ENCODE results near the gene CYP8B1. TPM values are rescaled to one million over a fixed set of nuclear protein-coding genes. Genes with fewer than 3 reads are reported as not detected.

The CYP8B1 gene, protein sequence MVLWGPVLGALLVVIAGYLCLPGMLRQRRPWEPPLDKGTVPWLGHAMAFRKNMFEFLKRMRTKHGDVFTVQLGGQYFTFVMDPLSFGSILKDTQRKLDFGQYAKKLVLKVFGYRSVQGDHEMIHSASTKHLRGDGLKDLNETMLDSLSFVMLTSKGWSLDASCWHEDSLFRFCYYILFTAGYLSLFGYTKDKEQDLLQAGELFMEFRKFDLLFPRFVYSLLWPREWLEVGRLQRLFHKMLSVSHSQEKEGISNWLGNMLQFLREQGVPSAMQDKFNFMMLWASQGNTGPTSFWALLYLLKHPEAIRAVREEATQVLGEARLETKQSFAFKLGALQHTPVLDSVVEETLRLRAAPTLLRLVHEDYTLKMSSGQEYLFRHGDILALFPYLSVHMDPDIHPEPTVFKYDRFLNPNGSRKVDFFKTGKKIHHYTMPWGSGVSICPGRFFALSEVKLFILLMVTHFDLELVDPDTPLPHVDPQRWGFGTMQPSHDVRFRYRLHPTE
- total RNA-seq (2014; rRNA removed; shearing (Covaris generic)) = not detected in 2 replicates

DNA sequence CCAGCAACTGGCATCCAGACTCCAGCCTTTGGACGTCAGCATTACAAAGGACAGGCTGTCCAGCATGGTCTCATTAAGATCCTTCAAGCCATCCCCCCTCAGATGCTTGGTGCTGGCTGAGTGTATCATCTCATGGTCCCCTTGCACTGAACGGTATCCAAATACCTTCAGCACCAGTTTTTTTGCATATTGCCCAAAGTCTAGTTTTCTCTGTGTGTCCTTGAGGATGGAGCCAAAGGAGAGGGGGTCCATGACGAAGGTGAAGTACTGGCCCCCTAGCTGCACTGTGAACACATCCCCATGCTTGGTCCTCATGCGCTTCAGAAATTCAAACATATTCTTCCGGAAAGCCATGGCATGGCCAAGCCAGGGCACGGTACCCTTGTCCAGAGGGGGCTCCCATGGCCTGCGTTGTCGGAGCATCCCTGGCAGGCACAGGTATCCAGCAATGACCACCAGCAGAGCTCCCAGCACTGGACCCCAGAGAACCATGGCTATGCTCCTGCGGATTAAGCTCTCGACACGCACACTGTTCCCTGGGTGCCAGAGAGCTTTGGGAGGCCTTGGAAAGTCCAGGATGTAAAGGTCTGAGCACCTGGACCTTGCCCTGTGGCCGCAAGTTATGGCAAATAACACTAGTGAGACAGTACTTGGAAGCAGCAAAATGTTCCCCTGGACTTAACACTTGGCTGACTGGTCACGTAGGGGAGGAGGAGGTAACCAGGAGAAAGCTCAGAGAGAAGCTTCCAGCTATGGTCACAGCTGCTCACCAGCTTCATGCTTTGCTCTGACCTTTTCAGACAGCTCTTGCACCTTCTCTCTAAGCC lies at the start of gene CYP8B1:
CYP8B1 (minus strand) TSS at position 555 of the 827 bp plus-strand sequence; CDS start at position 492, 63 bp downstream.
- DNase-seq (ENCODE audit: low read depth) = no peak

GRCh38 chr3:42923606-42924005 lies 47.9 kb upstream of the CYP8B1 start:
- DNase-seq (ENCODE audit: low read depth) = no peak

- DNase-seq (ENCODE audit: low read depth) = no peak
Measured at GRCh38 chr3:42914771-42915515, 39.3 kb upstream of the CYP8B1 start.

- DNase-seq (ENCODE audit: low read depth) = no peak
Measured at GRCh38 chr3:42911551-42911950, 35.9 kb upstream of the CYP8B1 start.

DNA sequence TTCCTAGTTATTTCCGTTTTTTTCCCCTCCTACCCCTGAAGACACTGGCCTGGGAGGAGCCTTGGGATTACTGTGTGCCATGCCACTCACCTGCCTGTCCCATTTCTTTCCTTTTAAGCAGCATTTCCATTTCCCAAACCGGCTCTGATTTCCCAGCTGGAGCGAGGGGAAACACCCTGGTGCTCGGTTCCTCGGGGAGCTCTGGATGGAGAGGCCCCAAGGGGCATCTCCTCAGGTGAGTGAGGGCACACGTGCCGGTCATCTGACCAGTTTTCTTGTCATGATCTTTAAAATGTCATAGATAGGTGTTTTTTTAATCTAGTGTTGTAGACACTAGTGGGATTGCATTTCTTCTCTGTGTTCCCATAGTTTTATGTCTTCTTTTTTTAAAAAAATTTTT lies 33.0 kb upstream of the CYP8B1 start:
- DNase-seq (ENCODE audit: low read depth) = no peak

- DNase-seq (ENCODE audit: low read depth) = no peak
Measured at GRCh38 chr3:42906848-42907183, 31.1 kb upstream of the CYP8B1 start.

GRCh38 chr3:42906070-42906847 lies 30.6 kb upstream of the CYP8B1 start, which contains the start of gene ZNF662:
ZNF662 (plus strand) TSS chr3:42906142; CDS start chr3:42908115, 1,973 bp downstream.
- peak; percentile 27 for DNase-seq (ENCODE audit: low read depth)

- no peak for DNase-seq (ENCODE audit: low read depth)
Measured at GRCh38 chr3:42905740-42906069, 30.0 kb upstream of the CYP8B1 start.

GRCh38 chr3:42904076-42904475 lies 28.4 kb upstream of the CYP8B1 start:
- no peak for DNase-seq (ENCODE audit: low read depth)

DNA sequence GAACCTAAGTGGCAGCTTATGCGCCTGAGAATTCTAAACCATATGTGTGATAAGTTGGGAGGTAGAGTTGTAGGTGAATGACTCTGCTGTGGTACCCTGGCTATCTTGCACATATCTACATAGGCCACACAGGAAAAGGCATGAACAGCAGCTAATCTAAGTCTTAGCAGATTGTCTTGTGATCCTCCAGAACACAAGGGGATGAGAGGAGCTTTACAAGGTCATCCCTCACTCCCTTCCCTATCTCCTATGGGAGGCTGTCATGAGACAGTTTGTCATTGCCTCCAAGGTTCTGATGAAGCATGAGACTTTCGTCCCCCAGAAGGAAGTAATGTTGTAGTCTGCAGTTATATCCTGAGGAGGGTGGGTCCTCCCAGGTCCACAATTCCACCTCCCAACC lies 26.6 kb upstream of the CYP8B1 start:
- no peak for DNase-seq (ENCODE audit: low read depth)

DNA sequence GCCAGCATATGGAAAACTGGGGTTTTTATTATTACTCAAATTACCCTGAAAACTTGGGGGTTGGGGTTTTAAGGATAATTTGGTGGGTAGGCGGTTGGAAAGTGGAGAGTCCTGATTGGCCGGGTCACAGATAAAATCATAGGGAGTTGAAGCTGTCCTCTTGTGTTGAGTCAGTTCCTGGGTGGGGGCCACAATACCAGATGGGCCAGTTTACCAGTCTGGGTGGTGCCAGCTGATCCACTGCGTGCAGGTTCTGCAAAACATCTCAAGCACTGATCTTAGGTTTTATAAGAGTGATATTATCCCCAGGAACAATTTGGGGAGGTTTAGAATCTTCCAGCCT lies 25.4 kb upstream of the CYP8B1 start:
- peak; percentile 50 for DNase-seq (ENCODE audit: low read depth)

DNA sequence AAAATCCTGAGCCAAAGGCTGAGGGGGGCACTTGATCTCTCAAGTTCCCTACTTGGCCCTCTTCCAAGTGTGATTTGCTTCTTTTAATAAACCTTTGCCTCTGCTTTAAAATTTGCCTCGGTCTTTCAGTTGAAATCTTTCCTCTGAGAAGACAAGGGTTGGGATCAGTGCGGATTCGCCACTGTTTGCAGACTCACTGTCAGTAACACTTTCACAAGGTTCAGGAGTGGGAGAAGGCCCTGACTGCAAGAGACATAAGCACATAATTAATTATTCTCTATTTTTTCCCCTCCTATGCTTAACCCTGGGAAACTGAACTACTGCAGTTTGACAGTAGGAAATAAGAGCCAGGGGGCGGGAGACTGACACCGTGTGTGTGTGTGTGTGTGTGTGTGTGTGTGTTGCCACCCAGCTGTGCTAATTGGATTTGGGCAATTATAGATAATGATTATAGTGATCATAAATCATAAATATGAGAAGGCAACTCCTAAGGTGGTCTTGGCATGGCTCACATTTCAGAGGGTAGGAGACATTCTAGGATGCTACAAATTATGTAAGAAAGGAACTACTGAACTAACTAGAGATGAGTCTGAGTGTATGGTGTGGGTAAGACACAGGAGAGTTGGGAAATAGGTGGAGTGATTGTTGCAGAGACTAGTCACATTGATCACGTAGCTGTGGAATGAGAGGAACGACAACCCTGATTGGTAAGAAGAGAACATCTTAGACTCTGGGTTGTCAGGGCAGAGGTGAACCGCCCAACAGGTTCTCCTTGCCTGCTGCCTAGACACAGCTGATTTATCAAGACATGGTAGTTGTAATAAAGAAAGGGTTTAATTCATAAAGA lies 24.8 kb upstream of the CYP8B1 start:
- DNase-seq (ENCODE audit: low read depth) = peak; percentile 30

GRCh38 chr3:42898896-42899675 lies 23.4 kb upstream of the CYP8B1 start:
- peak; percentile 16 for DNase-seq (ENCODE audit: low read depth)

DNA sequence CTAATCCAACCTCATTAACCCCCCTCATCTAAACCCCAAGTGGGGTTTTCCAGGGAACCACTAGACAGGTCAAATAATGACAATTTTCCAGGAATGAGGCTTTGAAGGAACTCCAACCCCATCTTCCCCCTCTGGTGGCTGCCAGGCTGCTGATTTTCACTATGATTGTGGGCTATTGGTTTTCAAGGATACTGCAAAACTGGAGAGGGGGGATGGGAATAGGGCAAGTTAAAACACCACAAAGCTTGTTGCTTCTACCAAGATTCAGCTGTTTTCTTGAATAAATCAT lies 19.8 kb upstream of the CYP8B1 start:
- DNase-seq (ENCODE audit: low read depth) = peak; percentile 26

DNA sequence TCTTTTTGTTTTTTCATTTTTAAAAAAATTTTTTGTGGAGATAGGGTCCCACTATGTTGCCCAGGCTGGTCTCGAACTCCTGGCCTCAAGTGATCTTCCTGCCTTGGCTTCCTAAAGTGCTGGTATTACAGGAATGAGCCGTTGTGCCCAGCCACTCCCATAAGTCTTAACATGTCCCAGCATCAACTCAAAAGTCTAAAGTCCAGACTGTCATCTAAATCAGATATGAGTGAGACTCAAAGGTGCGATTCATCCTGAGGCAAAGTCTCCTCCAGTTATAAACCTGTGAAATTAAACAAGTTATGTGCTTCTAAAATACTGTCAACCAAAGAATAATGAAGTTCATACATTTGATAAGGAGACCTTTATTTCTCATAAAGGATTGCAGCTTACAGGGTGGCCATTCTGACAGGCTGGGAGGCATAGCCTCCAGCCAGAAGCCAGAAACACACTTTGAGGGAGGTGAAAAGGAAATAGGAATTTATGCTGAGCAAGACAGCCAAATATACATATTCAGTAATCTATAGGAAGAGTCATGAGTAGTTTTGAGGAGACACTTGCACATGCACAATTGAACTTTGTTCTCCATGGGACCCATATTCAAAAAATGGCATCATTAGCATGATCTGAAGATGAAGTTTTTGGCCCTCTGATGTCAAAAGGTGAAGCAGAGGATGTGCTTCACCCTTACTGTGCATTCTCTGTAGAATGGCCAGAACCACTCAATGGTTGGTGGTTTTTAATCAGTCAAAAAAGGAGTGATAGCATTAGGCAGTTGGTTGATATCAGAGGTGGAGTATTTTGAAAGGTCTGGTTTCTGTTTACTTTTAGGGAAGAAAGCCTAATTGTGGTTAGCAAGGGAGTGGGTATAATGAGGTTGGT lies 19.3 kb upstream of the CYP8B1 start:
- DNase-seq (ENCODE audit: low read depth) = no peak

DNA sequence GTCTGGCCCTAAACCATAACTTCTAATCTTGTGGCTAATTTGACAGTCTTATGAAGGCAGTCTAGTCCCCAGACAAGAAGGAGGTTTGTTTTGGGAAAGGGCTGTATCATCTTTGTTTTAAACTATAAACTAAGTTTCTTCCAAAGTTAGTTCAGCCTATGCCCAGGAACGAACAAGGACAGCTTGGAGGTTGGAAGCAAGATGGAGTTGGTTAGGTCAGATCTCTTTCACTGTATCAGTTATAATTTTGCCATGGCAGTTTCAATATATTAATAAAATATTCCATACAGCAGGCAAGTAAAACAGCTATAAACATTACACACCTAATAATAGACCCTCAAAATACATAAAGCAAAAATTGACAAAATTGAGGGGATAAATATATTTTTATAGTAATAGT lies 17.1 kb upstream of the CYP8B1 start:
- no peak for DNase-seq (ENCODE audit: low read depth)

- DNase-seq (ENCODE audit: low read depth) = no peak
Measured at GRCh38 chr3:42892169-42892568, 16.5 kb upstream of the CYP8B1 start.

DNA sequence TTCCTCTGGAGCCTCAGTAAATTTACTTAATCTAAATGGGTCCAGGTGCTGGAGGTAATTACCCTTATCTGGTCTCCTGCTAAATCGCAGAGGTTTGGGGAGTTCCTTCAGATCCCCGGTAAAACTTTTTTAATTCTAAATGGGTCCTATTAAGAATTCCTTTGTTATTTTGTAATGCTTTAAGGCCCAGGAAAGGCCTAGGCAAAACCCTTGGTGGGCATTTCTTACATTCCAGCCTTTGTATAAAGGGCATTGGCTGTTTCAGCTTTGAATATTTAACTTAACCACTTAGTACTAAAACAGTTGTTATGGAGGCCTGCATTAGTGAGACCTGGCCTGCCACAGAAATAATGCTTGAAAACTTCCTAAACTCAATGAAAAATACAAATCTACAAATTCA lies 15.4 kb upstream of the CYP8B1 start:
- no peak for DNase-seq (ENCODE audit: low read depth)

GRCh38 chr3:42887084-42887483 lies 11.4 kb upstream of the CYP8B1 start:
- no peak for DNase-seq (ENCODE audit: low read depth)
